ENCODE data around the gene SAMD13. TPM values are rescaled to one million over a fixed set of nuclear protein-coding genes. Genes with fewer than 3 reads are reported as not detected.
A peak's percentile ranks its signal among the peaks of the same experiment; 100 is the strongest.

Gene SAMD13
- polyA plus RNA-seq, 1 donor from 2014 or later, result 20.0 TPM

- TF ChIP-seq EZH2 (IDR thresholded peaks at IDR 0.05; ENCODE audit: borderline replicate concordance, insufficient read depth, low read length, poor library complexity, severe bottlenecking) (no peak), REST (IDR thresholded peaks at IDR 0.05; ENCODE audit: borderline replicate concordance) (no peak), TAF1 (IDR thresholded peaks at IDR 0.05; ENCODE audit: low read depth) (no peak), SMC3 (conservative IDR thresholded peaks at IDR 0.05; ENCODE audit: poor library complexity) (no peak), POLR2AphosphoS5 (IDR thresholded peaks at IDR 0.05) (no peak), CTCF (IDR thresholded peaks at IDR 0.05; ENCODE audit: poor library complexity, severe bottlenecking) (no peak), EP300 (conservative IDR thresholded peaks at IDR 0.05; ENCODE audit: poor library complexity, severe bottlenecking) (no peak), RAD21 (conservative IDR thresholded peaks at IDR 0.05) (no peak), MXI1 (conservative IDR thresholded peaks at IDR 0.05; ENCODE audit: poor library complexity, severe bottlenecking) (no peak)
- no peaks in the 10 kb centered on the region for H3K27me3 ChIP-seq (ENCODE audit: insufficient read depth, low read depth, low read length)
- no peak overlapping the region for H2AFZ ChIP-seq (ENCODE audit: low read depth, low read length)
- no peak overlapping the region for H3K27ac ChIP-seq (ENCODE audit: low read length)
- H3K9ac ChIP-seq (ENCODE audit: low read length), result no peak overlapping the region
- H3K4me2 ChIP-seq (ENCODE audit: low read length), result no peak overlapping the region
- H3K36me3 ChIP-seq (ENCODE audit: insufficient read depth, low read length), result no peaks in the 10 kb centered on the region
- no peaks in the 10 kb centered on the region for H3K9me2 ChIP-seq (ENCODE audit: insufficient read depth, low read length)
- no peak overlapping the region for H3K4me3 ChIP-seq (ENCODE audit: low read length)
- no peaks in the 10 kb centered on the region for H3F3A ChIP-seq (ENCODE audit: insufficient read depth, low read length, poor library complexity, severe bottlenecking)
- H3K79me2 ChIP-seq (replicated peaks; ENCODE audit: insufficient read depth, low read length), result no peaks in the 10 kb centered on the region
- H4K20me1 ChIP-seq (ENCODE audit: insufficient read depth), result no peaks in the 10 kb centered on the region
- no peaks in the 10 kb centered on the region for H3K9me3 ChIP-seq (ENCODE audit: low read length)
Measured at GRCh38 chr1:84294751-84295150, 6.8 kb upstream of the SAMD13 start.

- Histone ChIP-seq H3K79me2 (replicated peaks; ENCODE audit: insufficient read depth, low read length) (no peaks in the 10 kb centered on the region), H3K4me2 (ENCODE audit: low read length) (peak overlapping the region; percentile 42), H3K9ac (ENCODE audit: low read length) (peak overlapping the region; percentile 62), H3K27ac (ENCODE audit: low read length) (no peak overlapping the region), H3K4me3 (ENCODE audit: low read length) (peak overlapping the region; percentile 70), H3K27me3 (ENCODE audit: insufficient read depth, low read depth, low read length) (no peaks in the 10 kb centered on the region), H3F3A (ENCODE audit: insufficient read depth, low read length, poor library complexity, severe bottlenecking) (no peaks in the 10 kb centered on the region), H3K9me2 (ENCODE audit: insufficient read depth, low read length) (no peaks in the 10 kb centered on the region), H2AFZ (ENCODE audit: low read depth, low read length) (peak overlapping the region; percentile 61), H3K9me3 (ENCODE audit: low read length) (no peaks in the 10 kb centered on the region), H4K20me1 (ENCODE audit: insufficient read depth) (no peaks in the 10 kb centered on the region), H3K36me3 (ENCODE audit: insufficient read depth, low read length) (no peaks in the 10 kb centered on the region)
- no peak for TF ChIP-seq REST (IDR thresholded peaks at IDR 0.05; ENCODE audit: borderline replicate concordance)
- no peak for TF ChIP-seq MXI1 (conservative IDR thresholded peaks at IDR 0.05; ENCODE audit: poor library complexity, severe bottlenecking)
- no peak for TF ChIP-seq SMC3 (conservative IDR thresholded peaks at IDR 0.05; ENCODE audit: poor library complexity)
- no peak for TF ChIP-seq POLR2AphosphoS5 (IDR thresholded peaks at IDR 0.05)
- no peak for TF ChIP-seq EP300 (conservative IDR thresholded peaks at IDR 0.05; ENCODE audit: poor library complexity, severe bottlenecking)
- TF ChIP-seq RAD21 (conservative IDR thresholded peaks at IDR 0.05), result no peak
- no peak for TF ChIP-seq TAF1 (IDR thresholded peaks at IDR 0.05; ENCODE audit: low read depth)
- TF ChIP-seq EZH2 (IDR thresholded peaks at IDR 0.05; ENCODE audit: borderline replicate concordance, insufficient read depth, low read length, poor library complexity, severe bottlenecking), result no peak
- no peak for TF ChIP-seq CTCF (IDR thresholded peaks at IDR 0.05; ENCODE audit: poor library complexity, severe bottlenecking)
Measured at GRCh38 chr1:84297546-84298244, 3.8 kb upstream of the SAMD13 start.
